Breast epithelium (tissue), 3 donors: Measurements from ENCODE around the gene FOXD2.

ENCODE experiments used
- CTCF ChIP-seq, 3 donors: fragments of 450-650 bp; IDR thresholded peaks; one replicate each; pipeline ENCODE4 v1.5.1; 2016 to 2017; ENCODE audit warnings: antibody characterized with exemption in 3 of 3, mild to moderate bottlenecking in 3 of 3, moderate library complexity in 3 of 3
- POLR2A ChIP-seq: fragments of 450-650 bp; IDR thresholded peaks from one replicate; pipeline ENCODE4 v1.6.1; 2016; ENCODE audit warnings: antibody characterized with exemption, mild to moderate bottlenecking, moderate library complexity

GRCh38 chr1:47406966-47407365 lies 30.9 kb upstream of the FOXD2 start:
- no peak for TF ChIP-seq POLR2A
- no peak for TF ChIP-seq CTCF (IDR thresholded peaks at IDR 0.05)
